Type B pancreatic cell (in vitro differentiated cells): ENCODE measurements around the gene SLC35B3. TPM values are rescaled to one million over a fixed set of nuclear protein-coding genes. Genes with fewer than 3 reads are reported as not detected.

Experiments used
- DNase-seq: peaks from one replicate; pipeline ENCODE4 v3.0.0; 2021; ENCODE audit warnings: mixed read lengths; ENCODE audit not compliant: unreplicated experiment; ENCODE audit errors: extremely low spot score
- H3K27ac Mint-ChIP-seq: 2 replicates; pipeline ENCODE4 v1.8.0; 2021; ENCODE audit warnings: mild to moderate bottlenecking, mixed read lengths
- H3K27me3 Mint-ChIP-seq: 2 replicates; pipeline ENCODE4 v1.8.0; 2021; ENCODE audit warnings: mixed read lengths
- H3K36me3 Mint-ChIP-seq: 2 replicates; pipeline ENCODE4 v1.8.0; 2021; ENCODE audit warnings: mixed read lengths
- H3K4me1 Mint-ChIP-seq: one replicate; pipeline ENCODE4 v1.8.0; 2021; ENCODE audit warnings: mixed read lengths; ENCODE audit not compliant: unreplicated experiment
- H3K4me3 Mint-ChIP-seq: 2 replicates; pipeline ENCODE4 v1.8.0; 2021; ENCODE audit warnings: mild to moderate bottlenecking, mixed read lengths
- H3K9me3 Mint-ChIP-seq: 2 replicates; pipeline ENCODE4 v1.8.0; 2021; ENCODE audit warnings: mixed read lengths
- CTCF ChIP-seq: fragments of 200-600 bp; sonication (generic); conservative IDR thresholded peaks from 2 replicates; pipeline ENCODE4 v1.5.0; 2021; ENCODE audit warnings: antibody characterized with exemption, mild to moderate bottlenecking
- total RNA-seq: library from RNA; stranded (reverse); gene quantifications from 2 replicates; pipeline ENCODE4 v1.2.1, GENCODE V29; 2021; ENCODE audit warnings: low replicate concordance

Gene SLC35B3
- total RNA-seq, 1 donor from 2014 or later = 21.5 TPM

GRCh38 chr6:8441452-8441851, 6.1 kb upstream of the SLC35B3 start:
- no peaks in the 10 kb centered on the region for H3K4me1 Mint-ChIP-seq
- H3K27me3 Mint-ChIP-seq = no peaks in the 10 kb centered on the region
- peaks cover 4% of the 10 kb centered on the region for H3K36me3 Mint-ChIP-seq
- no peaks in the 10 kb centered on the region for H3K9me3 Mint-ChIP-seq
- TF ChIP-seq CTCF = no peak
- H3K4me3 Mint-ChIP-seq = no peak overlapping the region
- no peak overlapping the region for H3K27ac Mint-ChIP-seq
- no peak for DNase-seq

DNA sequence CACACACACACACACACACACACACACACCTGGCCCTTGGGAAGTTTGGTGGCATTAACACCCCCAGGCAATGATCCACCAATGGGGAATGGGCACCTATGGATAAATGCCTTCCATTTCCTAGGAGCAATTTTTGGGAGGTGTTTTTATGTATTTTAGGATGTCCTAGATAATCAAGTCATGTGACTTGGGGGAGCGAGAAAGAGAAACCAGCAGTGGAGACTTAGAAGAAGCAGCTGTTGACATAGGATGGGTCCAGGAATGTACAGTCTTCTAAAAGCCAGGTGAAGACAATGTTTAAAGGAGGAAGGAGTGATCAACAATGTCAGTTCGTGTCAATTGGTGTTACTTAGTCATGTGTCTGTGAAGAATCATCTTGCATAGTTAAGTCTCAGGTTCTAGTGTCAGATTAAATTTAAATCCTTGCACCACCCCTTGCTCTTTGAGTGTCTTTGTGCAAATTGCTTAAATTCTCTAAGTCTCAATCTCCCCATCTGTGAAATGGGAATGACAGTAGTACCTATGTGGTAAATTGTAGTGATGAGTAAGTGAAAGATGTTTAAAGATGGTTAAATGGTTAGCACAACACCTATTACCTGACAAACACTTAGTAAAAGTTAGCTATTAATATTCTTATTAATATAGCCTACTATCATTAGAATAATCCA, 4.4 kb upstream of the SLC35B3 start:
- Mint-ChIP-seq H3K36me3 (no peaks in the 10 kb centered on the region), H3K27me3 (no peaks in the 10 kb centered on the region), H3K4me1 (peaks cover 7% of the 10 kb centered on the region), H3K4me3 (no peak overlapping the region), H3K9me3 (no peaks in the 10 kb centered on the region), H3K27ac (no peak overlapping the region)
- no peak for DNase-seq
- no peak for TF ChIP-seq CTCF

- Mint-ChIP-seq H3K9me3 (no peaks in the 10 kb centered on the region), H3K36me3 (peaks cover 2% of the 10 kb centered on the region), H3K4me1 (peaks cover 13% of the 10 kb centered on the region), H3K4me3 (peak overlapping the region; percentile 7), H3K27me3 (no peaks in the 10 kb centered on the region), H3K27ac (no peak overlapping the region)
- TF ChIP-seq CTCF = no peak
- no peak for DNase-seq
Observed at GRCh38 chr6:8437813-8438212, 2.5 kb upstream of the SLC35B3 start.

GRCh38 chr6:8436966-8437365, 1.6 kb upstream of the SLC35B3 start:
- no peaks in the 10 kb centered on the region for H3K27me3 Mint-ChIP-seq
- H3K4me3 Mint-ChIP-seq = peak overlapping the region; percentile 90

GRCh38 chr6:8435845-8436168, 462 bp upstream of the SLC35B3 start:
- Mint-ChIP-seq H3K27ac (peak overlapping the region; percentile 97), H3K27me3 (no peaks in the 10 kb centered on the region), H3K36me3 (peaks cover 8% of the 10 kb centered on the region), H3K4me3 (peak overlapping the region; percentile 90), H3K9me3 (no peaks in the 10 kb centered on the region), H3K4me1 (peaks cover 21% of the 10 kb centered on the region)
- DNase-seq = no peak
- no peak for TF ChIP-seq CTCF

More at GRCh38 chr6:8436966-8437365, 1.6 kb upstream of the SLC35B3 start:
- no peak for DNase-seq
- H3K4me1 Mint-ChIP-seq = peaks cover 14% of the 10 kb centered on the region
- TF ChIP-seq CTCF = no peak
- peak overlapping the region; percentile 70 for H3K27ac Mint-ChIP-seq
- peaks cover 4% of the 10 kb centered on the region for H3K36me3 Mint-ChIP-seq
- H3K9me3 Mint-ChIP-seq = no peaks in the 10 kb centered on the region

- peak overlapping the region; percentile 90 for H3K4me3 Mint-ChIP-seq
- no peak for DNase-seq
- no peaks in the 10 kb centered on the region for H3K9me3 Mint-ChIP-seq
- peaks cover 21% of the 10 kb centered on the region for H3K4me1 Mint-ChIP-seq
- no peaks in the 10 kb centered on the region for H3K27me3 Mint-ChIP-seq
- TF ChIP-seq CTCF = no peak
- H3K27ac Mint-ChIP-seq = peak overlapping the region; percentile 97
- peaks cover 12% of the 10 kb centered on the region for H3K36me3 Mint-ChIP-seq
Observed at GRCh38 chr6:8434727-8435092, 635 bp downstream of the SLC35B3 start.
